Effector memory CD8-positive, alpha-beta T cell (primary cell): Measurements from ENCODE around the gene GNPTG.

ENCODE experiments used
- ATAC-seq: fragments of 150-1000 bp; cut with Tn5 transposase; replicated peaks from 2 replicates; pipeline ENCODE4 v1.10.0; 2021; ENCODE audit warnings: mild to moderate bottlenecking, moderate library complexity
- DNase-seq, 3 experiments: peaks; one replicate each; pipeline ENCODE4 v3.0.0; 2021
- H3K27ac Mint-ChIP-seq, 2 donors: one replicate each; pipeline ENCODE4 v1.8.0; 2022; ENCODE audit warnings: mild to moderate bottlenecking in 2 of 2, mixed read lengths in 2 of 2, moderate library complexity in 2 of 2
- H3K27me3 Mint-ChIP-seq, 2 donors: one replicate each; pipeline ENCODE4 v1.8.0; 2022; ENCODE audit warnings: mixed read lengths in 2 of 2
- H3K36me3 Mint-ChIP-seq: one replicate; pipeline ENCODE4 v1.8.0; 2022; ENCODE audit warnings: mild to moderate bottlenecking, moderate library complexity, mixed read lengths; ENCODE audit not compliant: insufficient read depth
- H3K4me1 Mint-ChIP-seq, 2 donors: one replicate each; pipeline ENCODE4 v1.8.0; 2022; ENCODE audit warnings: low read depth in 2 of 2, mixed read lengths in 2 of 2
- H3K4me3 Mint-ChIP-seq, 2 donors: one replicate each; pipeline ENCODE4 v1.8.0; 2022; ENCODE audit warnings: mild to moderate bottlenecking in 2 of 2, mixed read lengths in 2 of 2, moderate library complexity in 2 of 2
- H3K9me3 Mint-ChIP-seq, 2 donors: one replicate each; pipeline ENCODE4 v1.8.0; 2022; ENCODE audit warnings: mixed read lengths in 2 of 2

GNPTG gene

GRCh38 chr16:1381612-1382406, 30.1 kb downstream of the GNPTG start:
- peaks cover 15 to 17% of the 10 kb centered on the region in 2 donors for H3K4me1 Mint-ChIP-seq
- H3K27ac Mint-ChIP-seq = peak overlapping the region in 1 of 2 donors; percentile 29
- H3K9me3 Mint-ChIP-seq = no peaks in the 10 kb centered on the region
- H3K36me3 Mint-ChIP-seq = peaks cover 50% of the 10 kb centered on the region
- DNase-seq = no peak
- no peak for ATAC-seq
- no peak overlapping the region for H3K4me3 Mint-ChIP-seq
- no peaks in the 10 kb centered on the region for H3K27me3 Mint-ChIP-seq

- no peaks in the 10 kb centered on the region for H3K9me3 Mint-ChIP-seq
- ATAC-seq (no peak), DNase-seq (no peak)
- H3K4me1 Mint-ChIP-seq = peaks cover 9 to 16% of the 10 kb centered on the region in 2 donors
- H3K4me3 Mint-ChIP-seq = no peak overlapping the region
- no peak overlapping the region for H3K27ac Mint-ChIP-seq
- peaks cover 42% of the 10 kb centered on the region for H3K36me3 Mint-ChIP-seq
- no peaks in the 10 kb centered on the region for H3K27me3 Mint-ChIP-seq
These were observed 31.8 kb downstream of the GNPTG start for GRCh38 chr16:1383556-1383955.

- H3K27me3 Mint-ChIP-seq = no peaks in the 10 kb centered on the region
- peaks cover 43% of the 10 kb centered on the region for H3K36me3 Mint-ChIP-seq
- ATAC-seq = no peak
- peaks cover under 1 to 7% of the 10 kb centered on the region in 2 donors for H3K4me1 Mint-ChIP-seq
- DNase-seq = no peak
- no peak overlapping the region for H3K4me3 Mint-ChIP-seq
- no peak overlapping the region for H3K27ac Mint-ChIP-seq
- H3K9me3 Mint-ChIP-seq = no peaks in the 10 kb centered on the region
These were observed 33.5 kb downstream of the GNPTG start for GRCh38 chr16:1385232-1385631.

- peaks cover 36% of the 10 kb centered on the region for H3K36me3 Mint-ChIP-seq
- no peaks in the 10 kb centered on the region for H3K9me3 Mint-ChIP-seq
- H3K27me3 Mint-ChIP-seq = no peaks in the 10 kb centered on the region
- H3K27ac Mint-ChIP-seq = no peak overlapping the region
- no peak overlapping the region for H3K4me3 Mint-ChIP-seq
- ATAC-seq (no peak), DNase-seq (no peak)
- H3K4me1 Mint-ChIP-seq = peaks cover 0 to 4% of the 10 kb centered on the region in 2 donors
These were observed 35.6 kb downstream of the GNPTG start for GRCh38 chr16:1387331-1387730.

- no peaks in the 10 kb centered on the region for H3K9me3 Mint-ChIP-seq
- H3K4me3 Mint-ChIP-seq = no peak overlapping the region
- ATAC-seq (no peak), DNase-seq (no peak)
- H3K36me3 Mint-ChIP-seq = peaks cover 37% of the 10 kb centered on the region
- H3K27ac Mint-ChIP-seq = no peak overlapping the region
- H3K4me1 Mint-ChIP-seq = peaks cover 0 to 4% of the 10 kb centered on the region in 2 donors
- no peaks in the 10 kb centered on the region for H3K27me3 Mint-ChIP-seq
These were observed 38.0 kb downstream of the GNPTG start for GRCh38 chr16:1389762-1390161.

GRCh38 chr16:1390239-1390779, 38.6 kb downstream of the GNPTG start:
- Mint-ChIP-seq H3K4me1 (peaks cover 0 to 3% of the 10 kb centered on the region in 2 donors), H3K27ac (no peak overlapping the region), H3K9me3 (no peaks in the 10 kb centered on the region), H3K27me3 (no peaks in the 10 kb centered on the region), H3K36me3 (peaks cover 35% of the 10 kb centered on the region), H3K4me3 (no peak overlapping the region)
- DNase-seq (no peak), ATAC-seq (no peak)

GRCh38 chr16:1392826-1393225, 41.1 kb downstream of the GNPTG start:
- H3K4me3 Mint-ChIP-seq = no peak overlapping the region
- H3K27ac Mint-ChIP-seq = peak overlapping the region; percentile 44 to 46
- ATAC-seq (no peak), DNase-seq (no peak)
- peaks cover 44% of the 10 kb centered on the region for H3K36me3 Mint-ChIP-seq
- no peaks in the 10 kb centered on the region for H3K27me3 Mint-ChIP-seq
- no peaks in the 10 kb centered on the region for H3K9me3 Mint-ChIP-seq
- H3K4me1 Mint-ChIP-seq = no peaks in the 10 kb centered on the region

GRCh38 chr16:1393613-1394176, 42.0 kb downstream of the GNPTG start:
- H3K36me3 Mint-ChIP-seq = peaks cover 49% of the 10 kb centered on the region
- H3K27me3 Mint-ChIP-seq = no peaks in the 10 kb centered on the region
- no peak for DNase-seq
- H3K27ac Mint-ChIP-seq = no peak overlapping the region
- H3K4me3 Mint-ChIP-seq = no peak overlapping the region
- H3K4me1 Mint-ChIP-seq = no peaks in the 10 kb centered on the region
- ATAC-seq = no peak
- no peaks in the 10 kb centered on the region for H3K9me3 Mint-ChIP-seq

GRCh38 chr16:1394367-1394951, 42.7 kb downstream of the GNPTG start:
- Mint-ChIP-seq H3K4me1 (no peaks in the 10 kb centered on the region), H3K27ac (no peak overlapping the region), H3K27me3 (no peaks in the 10 kb centered on the region), H3K4me3 (no peak overlapping the region), H3K9me3 (no peaks in the 10 kb centered on the region), H3K36me3 (peaks cover 46% of the 10 kb centered on the region)
- ATAC-seq (no peak), DNase-seq (no peak)

GRCh38 chr16:1395444-1396031, 43.8 kb downstream of the GNPTG start:
- Mint-ChIP-seq H3K27ac (no peak overlapping the region), H3K4me3 (no peak overlapping the region), H3K4me1 (no peaks in the 10 kb centered on the region), H3K9me3 (no peaks in the 10 kb centered on the region), H3K27me3 (no peaks in the 10 kb centered on the region), H3K36me3 (peaks cover 43% of the 10 kb centered on the region)
- DNase-seq (no peak), ATAC-seq (no peak)

GRCh38 chr16:1397779-1398178, 46.0 kb downstream of the GNPTG start:
- ATAC-seq (no peak), DNase-seq (no peak)
- H3K27ac Mint-ChIP-seq = no peak overlapping the region
- peaks cover 3 to 7% of the 10 kb centered on the region in 2 donors for H3K4me1 Mint-ChIP-seq
- H3K4me3 Mint-ChIP-seq = no peak overlapping the region
- no peaks in the 10 kb centered on the region for H3K27me3 Mint-ChIP-seq
- H3K9me3 Mint-ChIP-seq = no peaks in the 10 kb centered on the region
- H3K36me3 Mint-ChIP-seq = peaks cover 53% of the 10 kb centered on the region

GRCh38 chr16:1398351-1398750, 46.6 kb downstream of the GNPTG start:
- Mint-ChIP-seq H3K27me3 (no peaks in the 10 kb centered on the region), H3K27ac (no peak overlapping the region), H3K36me3 (peaks cover 55% of the 10 kb centered on the region), H3K4me1 (peaks cover 3 to 7% of the 10 kb centered on the region in 2 donors), H3K9me3 (no peaks in the 10 kb centered on the region), H3K4me3 (no peak overlapping the region)
- DNase-seq (no peak), ATAC-seq (no peak)

- Mint-ChIP-seq H3K27me3 (no peaks in the 10 kb centered on the region), H3K9me3 (no peaks in the 10 kb centered on the region), H3K36me3 (peaks cover 60% of the 10 kb centered on the region), H3K4me3 (no peak overlapping the region), H3K27ac (no peak overlapping the region), H3K4me1 (peaks cover 3 to 7% of the 10 kb centered on the region in 2 donors)
- ATAC-seq = no peak
- DNase-seq = no peak
These were observed 47.3 kb downstream of the GNPTG start for GRCh38 chr16:1398826-1399581.
